NCI-H2171 (cell line): ENCODE data around the gene KCNK3.
A peak's percentile ranks its signal among the peaks of the same experiment; 100 is the strongest.
"Not testable (repeated sequence)": the region's sequence is repeated elsewhere in the genome, so short reads cannot be mapped to it uniquely, and the experiment has no call there.

Experiments used
- DNase-seq: peaks from one replicate; lab custom pipeline; 2025; lab: John Stamatoyannopoulos, UW

KCNK3 gene

GRCh38 chr2:26692279-26692896 lies at the start of gene KCNK3:
Gene KCNK3 (plus strand): TSS chr2:26692722. CDS start chr2:26692876, 154 bp downstream.
- peak; percentile 83 for DNase-seq

GRCh38 chr2:26644188-26644835 lies 48.2 kb upstream of the KCNK3 start:
- no peak for DNase-seq

GRCh38 chr2:26645762-26646161 lies 46.8 kb upstream of the KCNK3 start:
- DNase-seq, result no peak

GRCh38 chr2:26646986-26647672 lies 45.4 kb upstream of the KCNK3 start:
- no peak for DNase-seq

GRCh38 chr2:26647981-26648380 lies 44.5 kb upstream of the KCNK3 start:
- DNase-seq, result no peak

GRCh38 chr2:26648516-26648915 lies 44.0 kb upstream of the KCNK3 start:
- no peak for DNase-seq

- DNase-seq, result peak; percentile 92
Observed at GRCh38 chr2:26649322-26649721, 43.2 kb upstream of the KCNK3 start.

GRCh38 chr2:26649992-26650712 lies 42.4 kb upstream of the KCNK3 start:
- DNase-seq, result no peak

- no peak for DNase-seq
Observed at GRCh38 chr2:26650713-26651469, 41.6 kb upstream of the KCNK3 start.

- DNase-seq, result no peak
Observed at GRCh38 chr2:26651470-26651771, 41.1 kb upstream of the KCNK3 start.

- DNase-seq, result no peak
Observed at GRCh38 chr2:26651799-26652198, 40.7 kb upstream of the KCNK3 start.

GRCh38 chr2:26652361-26653041 lies 40.0 kb upstream of the KCNK3 start:
- DNase-seq, result no peak

GRCh38 chr2:26653207-26654060 lies 39.1 kb upstream of the KCNK3 start:
- no peak for DNase-seq

GRCh38 chr2:26654061-26654340 lies 38.5 kb upstream of the KCNK3 start:
- DNase-seq, result no peak

GRCh38 chr2:26655120-26655519 lies 37.4 kb upstream of the KCNK3 start:
- not testable (repeated sequence) for DNase-seq

GRCh38 chr2:26655611-26656195 lies 36.8 kb upstream of the KCNK3 start:
- DNase-seq, result no peak

GRCh38 chr2:26657265-26657664 lies 35.3 kb upstream of the KCNK3 start:
- no peak for DNase-seq

GRCh38 chr2:26658691-26659346 lies 33.7 kb upstream of the KCNK3 start:
- DNase-seq, result no peak

- no peak for DNase-seq
Observed at GRCh38 chr2:26660363-26660962, 32.1 kb upstream of the KCNK3 start.
